ENCODE results near the gene USP27X.

DNA sequence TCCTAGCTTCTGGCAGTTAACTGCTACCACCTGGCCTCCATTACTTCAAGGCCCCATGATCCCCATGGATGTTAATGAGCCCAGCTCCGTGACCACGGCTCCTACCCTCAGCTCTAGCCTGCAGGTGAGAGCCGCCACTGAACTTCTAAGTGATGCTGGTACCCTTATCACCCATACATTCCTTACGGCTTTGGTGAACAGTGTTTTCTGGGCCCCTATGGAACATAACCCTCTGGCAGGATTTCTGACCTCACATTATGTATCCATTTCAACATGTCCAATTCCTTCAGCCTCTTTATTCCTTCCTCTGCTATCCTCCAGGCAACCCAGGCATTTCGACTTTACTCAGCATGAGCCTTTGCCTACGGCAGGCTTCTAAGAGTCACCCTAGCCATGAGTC is 25.6 kb upstream of the USP27X start:
- TF ChIP-seq, protein P1, sequence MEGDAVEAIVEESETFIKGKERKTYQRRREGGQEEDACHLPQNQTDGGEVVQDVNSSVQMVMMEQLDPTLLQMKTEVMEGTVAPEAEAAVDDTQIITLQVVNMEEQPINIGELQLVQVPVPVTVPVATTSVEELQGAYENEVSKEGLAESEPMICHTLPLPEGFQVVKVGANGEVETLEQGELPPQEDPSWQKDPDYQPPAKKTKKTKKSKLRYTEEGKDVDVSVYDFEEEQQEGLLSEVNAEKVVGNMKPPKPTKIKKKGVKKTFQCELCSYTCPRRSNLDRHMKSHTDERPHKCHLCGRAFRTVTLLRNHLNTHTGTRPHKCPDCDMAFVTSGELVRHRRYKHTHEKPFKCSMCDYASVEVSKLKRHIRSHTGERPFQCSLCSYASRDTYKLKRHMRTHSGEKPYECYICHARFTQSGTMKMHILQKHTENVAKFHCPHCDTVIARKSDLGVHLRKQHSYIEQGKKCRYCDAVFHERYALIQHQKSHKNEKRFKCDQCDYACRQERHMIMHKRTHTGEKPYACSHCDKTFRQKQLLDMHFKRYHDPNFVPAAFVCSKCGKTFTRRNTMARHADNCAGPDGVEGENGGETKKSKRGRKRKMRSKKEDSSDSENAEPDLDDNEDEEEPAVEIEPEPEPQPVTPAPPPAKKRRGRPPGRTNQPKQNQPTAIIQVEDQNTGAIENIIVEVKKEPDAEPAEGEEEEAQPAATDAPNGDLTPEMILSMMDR (IDR thresholded peaks at IDR 0.05) = no peak
- no peak for TF ChIP-seq POLR2A (IDR thresholded peaks at IDR 0.05)
